Measurements from ENCODE around the gene SP6. TPM values are rescaled to one million over a fixed set of nuclear protein-coding genes. Genes with fewer than 3 reads are reported as not detected.

The SP6 gene
- total RNA-seq, result 5.9 TPM

GRCh38 chr17:47850692-47851573 is at the start of gene SP6:
TSS of gene SP6 (minus strand) at chr17:47851163. CDS start at chr17:47848429, 2,734 bp downstream.
- peak; percentile 90 for ATAC-seq

GRCh38 chr17:47899643-47900042 is 48.7 kb upstream of the SP6 start:
- no peak for ATAC-seq

- no peak for ATAC-seq
These were observed 47.3 kb upstream of the SP6 start for GRCh38 chr17:47898241-47898640.

GRCh38 chr17:47897561-47897960 is 46.6 kb upstream of the SP6 start:
- no peak for ATAC-seq

GRCh38 chr17:47896672-47897490 is 45.9 kb upstream of the SP6 start:
- ATAC-seq, result no peak

- peak; percentile 94 for ATAC-seq
These were observed 45.1 kb upstream of the SP6 start, which contains the start of gene SP2 for GRCh38 chr17:47895856-47896671. TSS of gene SP2 (plus strand) at chr17:47896236. CDS start at chr17:47896287, 51 bp downstream.

GRCh38 chr17:47895347-47895855 is 44.4 kb upstream of the SP6 start:
- ATAC-seq, result no peak

- ATAC-seq, result no peak
These were observed 43.8 kb upstream of the SP6 start for GRCh38 chr17:47894498-47895346.

- no peak for ATAC-seq
These were observed 40.7 kb upstream of the SP6 start for GRCh38 chr17:47891545-47892088.

- peak; percentile 77 for ATAC-seq
These were observed 39.0 kb upstream of the SP6 start for GRCh38 chr17:47889734-47890529.

GRCh38 chr17:47888293-47888692 is 37.3 kb upstream of the SP6 start:
- ATAC-seq, result no peak

GRCh38 chr17:47884905-47885730 is 34.2 kb upstream of the SP6 start:
- no peak for ATAC-seq

GRCh38 chr17:47884427-47884740 is 33.4 kb upstream of the SP6 start:
- ATAC-seq, result no peak

- ATAC-seq, result no peak
These were observed 32.8 kb upstream of the SP6 start for GRCh38 chr17:47883589-47884426.

- ATAC-seq, result no peak
These were observed 32.0 kb upstream of the SP6 start for GRCh38 chr17:47882695-47883588.

GRCh38 chr17:47882247-47882646 is 31.3 kb upstream of the SP6 start:
- ATAC-seq, result peak; percentile 11

GRCh38 chr17:47879776-47880454 is 29.0 kb upstream of the SP6 start:
- no peak for ATAC-seq
